ENCODE measurements around the gene ICE1.
"Not testable (repeated sequence)": the region's sequence is repeated elsewhere in the genome, so short reads cannot be mapped to it uniquely, and the experiment has no call there.

Gene ICE1

GRCh38 chr5:5505815-5506214 is 83.3 kb downstream of the ICE1 start:
- Histone ChIP-seq H3K9me3 (ENCODE audit: control insufficient read depth in 2 of 2, low read length in 2 of 2) (peaks cover 0 to 2% of the 10 kb centered on the region in 2 donors), H3K4me3 (ENCODE audit: low read length in 2 of 2) (no peak overlapping the region), H3K27ac (ENCODE audit: low read depth in 2 of 2, low read length in 2 of 2) (no peak overlapping the region), H3K27me3 (ENCODE audit: control insufficient read depth in 2 of 2, insufficient read depth in 2 of 2, low read length in 2 of 2) (peaks cover 0 to 3% of the 10 kb centered on the region in 2 donors), H3K36me3 (ENCODE audit: control insufficient read depth in 2 of 2, insufficient read depth in 2 of 2, low read length in 2 of 2) (no peaks in the 10 kb centered on the region), H3K4me1 (ENCODE audit: control insufficient read depth in 2 of 2, insufficient read depth in 2 of 2, low read length in 2 of 2) (no peaks in the 10 kb centered on the region), H3K9ac (ENCODE audit: low read depth in 1 of 2, low read length in 2 of 2) (no peak overlapping the region)

GRCh38 chr5:5508391-5508790 is 85.9 kb downstream of the ICE1 start:
- H3K9me3 ChIP-seq (ENCODE audit: control insufficient read depth in 2 of 2, low read length in 2 of 2), result peaks cover 0 to 2% of the 10 kb centered on the region in 2 donors
- no peak overlapping the region for H3K9ac ChIP-seq (ENCODE audit: low read depth in 1 of 2, low read length in 2 of 2)
- no peaks in the 10 kb centered on the region for H3K4me1 ChIP-seq (ENCODE audit: control insufficient read depth in 2 of 2, insufficient read depth in 2 of 2, low read length in 2 of 2)
- H3K36me3 ChIP-seq (ENCODE audit: control insufficient read depth in 2 of 2, insufficient read depth in 2 of 2, low read length in 2 of 2), result no peaks in the 10 kb centered on the region
- no peak overlapping the region for H3K27ac ChIP-seq (ENCODE audit: low read depth in 2 of 2, low read length in 2 of 2)
- no peak overlapping the region for H3K4me3 ChIP-seq (ENCODE audit: low read length in 2 of 2)
- no peaks in the 10 kb centered on the region for H3K27me3 ChIP-seq (ENCODE audit: control insufficient read depth in 2 of 2, insufficient read depth in 2 of 2, low read length in 2 of 2)

GRCh38 chr5:5511904-5512416 is 89.5 kb downstream of the ICE1 start:
- Histone ChIP-seq H3K4me1 (ENCODE audit: control insufficient read depth in 2 of 2, insufficient read depth in 2 of 2, low read length in 2 of 2) (no peaks in the 10 kb centered on the region), H3K4me3 (ENCODE audit: low read length in 2 of 2) (no peak overlapping the region), H3K27ac (ENCODE audit: low read depth in 2 of 2, low read length in 2 of 2) (no peak overlapping the region), H3K9ac (ENCODE audit: low read depth in 1 of 2, low read length in 2 of 2) (no peak overlapping the region), H3K36me3 (ENCODE audit: control insufficient read depth in 2 of 2, insufficient read depth in 2 of 2, low read length in 2 of 2) (no peaks in the 10 kb centered on the region), H3K9me3 (ENCODE audit: control insufficient read depth in 2 of 2, low read length in 2 of 2) (no peaks in the 10 kb centered on the region), H3K27me3 (ENCODE audit: control insufficient read depth in 2 of 2, insufficient read depth in 2 of 2, low read length in 2 of 2) (no peaks in the 10 kb centered on the region)

- no peaks in the 10 kb centered on the region for H3K9me3 ChIP-seq (ENCODE audit: control insufficient read depth in 2 of 2, low read length in 2 of 2)
- H3K4me3 ChIP-seq (ENCODE audit: low read length in 2 of 2), result no peak overlapping the region
- H3K27ac ChIP-seq (ENCODE audit: low read depth in 2 of 2, low read length in 2 of 2), result no peak overlapping the region
- H3K36me3 ChIP-seq (ENCODE audit: control insufficient read depth in 2 of 2, insufficient read depth in 2 of 2, low read length in 2 of 2), result no peaks in the 10 kb centered on the region
- H3K27me3 ChIP-seq (ENCODE audit: control insufficient read depth in 2 of 2, insufficient read depth in 2 of 2, low read length in 2 of 2), result no peaks in the 10 kb centered on the region
- H3K4me1 ChIP-seq (ENCODE audit: control insufficient read depth in 2 of 2, insufficient read depth in 2 of 2, low read length in 2 of 2), result no peaks in the 10 kb centered on the region
- H3K9ac ChIP-seq (ENCODE audit: low read depth in 1 of 2, low read length in 2 of 2), result no peak overlapping the region
Measured at GRCh38 chr5:5512543-5512942, 90.1 kb downstream of the ICE1 start.

GRCh38 chr5:5520622-5521021 is 98.1 kb downstream of the ICE1 start:
- not testable (repeated sequence) for H3K27ac ChIP-seq (ENCODE audit: low read depth in 2 of 2, low read length in 2 of 2); H3K27me3 ChIP-seq (ENCODE audit: control insufficient read depth in 2 of 2, insufficient read depth in 2 of 2, low read length in 2 of 2); H3K36me3 ChIP-seq (ENCODE audit: control insufficient read depth in 2 of 2, insufficient read depth in 2 of 2, low read length in 2 of 2); H3K4me1 ChIP-seq (ENCODE audit: control insufficient read depth in 2 of 2, insufficient read depth in 2 of 2, low read length in 2 of 2); H3K9me3 ChIP-seq (ENCODE audit: control insufficient read depth in 2 of 2, low read length in 2 of 2); H3K9ac ChIP-seq (ENCODE audit: low read depth in 1 of 2, low read length in 2 of 2); H3K4me3 ChIP-seq (ENCODE audit: low read length in 2 of 2)

- H3K9ac ChIP-seq (ENCODE audit: low read depth in 1 of 2, low read length in 2 of 2), result no peak overlapping the region
- no peak overlapping the region for H3K4me3 ChIP-seq (ENCODE audit: low read length in 2 of 2)
- H3K27ac ChIP-seq (ENCODE audit: low read depth in 2 of 2, low read length in 2 of 2), result no peak overlapping the region
- H3K4me1 ChIP-seq (ENCODE audit: control insufficient read depth in 2 of 2, insufficient read depth in 2 of 2, low read length in 2 of 2), result no peaks in the 10 kb centered on the region
- H3K36me3 ChIP-seq (ENCODE audit: control insufficient read depth in 2 of 2, insufficient read depth in 2 of 2, low read length in 2 of 2), result no peaks in the 10 kb centered on the region
- no peaks in the 10 kb centered on the region for H3K9me3 ChIP-seq (ENCODE audit: control insufficient read depth in 2 of 2, low read length in 2 of 2)
- no peaks in the 10 kb centered on the region for H3K27me3 ChIP-seq (ENCODE audit: control insufficient read depth in 2 of 2, insufficient read depth in 2 of 2, low read length in 2 of 2)
Measured at GRCh38 chr5:5521029-5521428, 98.6 kb downstream of the ICE1 start.

- H3K9ac ChIP-seq (ENCODE audit: low read depth in 1 of 2, low read length in 2 of 2), result no peak overlapping the region
- no peaks in the 10 kb centered on the region for H3K4me1 ChIP-seq (ENCODE audit: control insufficient read depth in 2 of 2, insufficient read depth in 2 of 2, low read length in 2 of 2)
- no peaks in the 10 kb centered on the region for H3K9me3 ChIP-seq (ENCODE audit: control insufficient read depth in 2 of 2, low read length in 2 of 2)
- no peaks in the 10 kb centered on the region for H3K27me3 ChIP-seq (ENCODE audit: control insufficient read depth in 2 of 2, insufficient read depth in 2 of 2, low read length in 2 of 2)
- H3K27ac ChIP-seq (ENCODE audit: low read depth in 2 of 2, low read length in 2 of 2), result no peak overlapping the region
- no peak overlapping the region for H3K4me3 ChIP-seq (ENCODE audit: low read length in 2 of 2)
- no peaks in the 10 kb centered on the region for H3K36me3 ChIP-seq (ENCODE audit: control insufficient read depth in 2 of 2, insufficient read depth in 2 of 2, low read length in 2 of 2)
Measured at GRCh38 chr5:5521478-5521877, 99.0 kb downstream of the ICE1 start.

GRCh38 chr5:5522336-5522735 is 99.9 kb downstream of the ICE1 start:
- H3K27ac ChIP-seq (ENCODE audit: low read depth in 2 of 2, low read length in 2 of 2), result no peak overlapping the region
- H3K9ac ChIP-seq (ENCODE audit: low read depth in 1 of 2, low read length in 2 of 2), result no peak overlapping the region
- H3K4me1 ChIP-seq (ENCODE audit: control insufficient read depth in 2 of 2, insufficient read depth in 2 of 2, low read length in 2 of 2), result no peaks in the 10 kb centered on the region
- H3K9me3 ChIP-seq (ENCODE audit: control insufficient read depth in 2 of 2, low read length in 2 of 2), result no peaks in the 10 kb centered on the region
- no peaks in the 10 kb centered on the region for H3K27me3 ChIP-seq (ENCODE audit: control insufficient read depth in 2 of 2, insufficient read depth in 2 of 2, low read length in 2 of 2)
- H3K36me3 ChIP-seq (ENCODE audit: control insufficient read depth in 2 of 2, insufficient read depth in 2 of 2, low read length in 2 of 2), result no peaks in the 10 kb centered on the region
- no peak overlapping the region for H3K4me3 ChIP-seq (ENCODE audit: low read length in 2 of 2)

- Histone ChIP-seq H3K9me3 (ENCODE audit: control insufficient read depth in 2 of 2, low read length in 2 of 2) (no peaks in the 10 kb centered on the region), H3K9ac (ENCODE audit: low read depth in 1 of 2, low read length in 2 of 2) (no peak overlapping the region), H3K4me3 (ENCODE audit: low read length in 2 of 2) (no peak overlapping the region), H3K27ac (ENCODE audit: low read depth in 2 of 2, low read length in 2 of 2) (no peak overlapping the region), H3K4me1 (ENCODE audit: control insufficient read depth in 2 of 2, insufficient read depth in 2 of 2, low read length in 2 of 2) (no peaks in the 10 kb centered on the region), H3K27me3 (ENCODE audit: control insufficient read depth in 2 of 2, insufficient read depth in 2 of 2, low read length in 2 of 2) (no peaks in the 10 kb centered on the region), H3K36me3 (ENCODE audit: control insufficient read depth in 2 of 2, insufficient read depth in 2 of 2, low read length in 2 of 2) (no peaks in the 10 kb centered on the region)
Measured at GRCh38 chr5:5523066-5523505, 100.6 kb downstream of the ICE1 start.

GRCh38 chr5:5524327-5524726 is 101.8 kb downstream of the ICE1 start:
- no peaks in the 10 kb centered on the region for H3K9me3 ChIP-seq (ENCODE audit: control insufficient read depth in 2 of 2, low read length in 2 of 2)
- no peaks in the 10 kb centered on the region for H3K4me1 ChIP-seq (ENCODE audit: control insufficient read depth in 2 of 2, insufficient read depth in 2 of 2, low read length in 2 of 2)
- H3K36me3 ChIP-seq (ENCODE audit: control insufficient read depth in 2 of 2, insufficient read depth in 2 of 2, low read length in 2 of 2), result no peaks in the 10 kb centered on the region
- no peak overlapping the region for H3K4me3 ChIP-seq (ENCODE audit: low read length in 2 of 2)
- no peak overlapping the region for H3K27ac ChIP-seq (ENCODE audit: low read depth in 2 of 2, low read length in 2 of 2)
- no peak overlapping the region for H3K9ac ChIP-seq (ENCODE audit: low read depth in 1 of 2, low read length in 2 of 2)
- no peaks in the 10 kb centered on the region for H3K27me3 ChIP-seq (ENCODE audit: control insufficient read depth in 2 of 2, insufficient read depth in 2 of 2, low read length in 2 of 2)

- Histone ChIP-seq H3K9me3 (ENCODE audit: control insufficient read depth in 2 of 2, low read length in 2 of 2) (no peaks in the 10 kb centered on the region), H3K27ac (ENCODE audit: low read depth in 2 of 2, low read length in 2 of 2) (no peak overlapping the region), H3K9ac (ENCODE audit: low read depth in 1 of 2, low read length in 2 of 2) (no peak overlapping the region), H3K36me3 (ENCODE audit: control insufficient read depth in 2 of 2, insufficient read depth in 2 of 2, low read length in 2 of 2) (no peaks in the 10 kb centered on the region), H3K27me3 (ENCODE audit: control insufficient read depth in 2 of 2, insufficient read depth in 2 of 2, low read length in 2 of 2) (no peaks in the 10 kb centered on the region), H3K4me3 (ENCODE audit: low read length in 2 of 2) (no peak overlapping the region), H3K4me1 (ENCODE audit: control insufficient read depth in 2 of 2, insufficient read depth in 2 of 2, low read length in 2 of 2) (no peaks in the 10 kb centered on the region)
Measured at GRCh38 chr5:5531371-5531770, 108.9 kb downstream of the ICE1 start.

Data from mucosa of rectum (tissue), 2 donors.